HepG2 (cell line): ENCODE results near the gene ZBTB2. TPM values are rescaled to one million over a fixed set of nuclear protein-coding genes. Genes with fewer than 3 reads are reported as not detected.

ENCODE experiments used
- ATAC-seq: fragments of 200-7000 bp; cut with Tn5 transposase; 3 replicates; pipeline ENCODE4 v1.9.1; 2020; ENCODE audit warnings: mild to moderate bottlenecking, moderate library complexity
- BruUV-seq: library from RNA; stranded (reverse); fragments of 400-500 nt; replicated peaks from 2 replicates; lab custom pipeline; 2021; lab: Mats Ljungman, UMichigan
- CTCF ChIA-PET: fragments of 300-600 bp; formaldehyde crosslinking; extraction: SDS; loops from one replicate; lab custom pipeline; 2021; ENCODE audit warnings: low total read pairs, inconsistent platforms, low intra/inter-chr PET ratio; lab: Yijun Ruan, JAX
- POLR2A ChIA-PET: fragments of 350-600 bp; sonication (Branson Sonifier 250); formaldehyde crosslinking; loops from one replicate; lab custom pipeline; 2020; ENCODE audit warnings: antibody characterized with exemption, inconsistent platforms; lab: Yijun Ruan, JAX
- DNase-seq: peaks from one replicate; pipeline ENCODE4 v3.0.0-alpha.2; 2015; ENCODE audit warnings: low spot score
- FAIRE-seq: peaks from 3 replicates; lab custom pipeline; 2011; peaks lifted over from hg19 to GRCh38; lab: Jason Lieb, UNC
- H2AFZ ChIP-seq: one replicate; pipeline ENCODE4 v1.6.1; 2011; ENCODE audit warnings: low read length, inconsistent platforms
- H3K27ac ChIP-seq: fragments of 300-600 bp; 3 replicates; pipeline ENCODE4 v1.8.0; 2011; ENCODE audit warnings: mixed run types, mild to moderate bottlenecking, mixed read lengths, low read length, inconsistent platforms; ENCODE audit not compliant: insufficient read depth; ENCODE audit errors: extremely low read length
- H3K27me3 ChIP-seq, 2 experiments: fragments of 200-600 bp in 1 of 2; 2 replicates in 1 of 2; 3 replicates in 1 of 2; pipeline versions ENCODE4 v1.6.0 to v1.8.0; 2011; ENCODE audit warnings: low read length in 2 of 2, mild to moderate bottlenecking in 2 of 2, moderate library complexity in 2 of 2, inconsistent platforms in 1 of 2; ENCODE audit not compliant: insufficient read depth in 2 of 2, control insufficient read depth in 1 of 2
- H3K36me3 ChIP-seq, 2 experiments: fragments of 200-600 bp in 1 of 2; replicated peaks in 1 of 2; 2 replicates in 1 of 2; 3 replicates in 1 of 2; pipeline versions ENCODE4 v1.5.1 to v1.8.0; 2011; ENCODE audit warnings: low read length in 2 of 2, inconsistent platforms in 1 of 2; ENCODE audit not compliant: insufficient read depth in 2 of 2, control insufficient read depth in 1 of 2
- H3K4me1 ChIP-seq: 2 replicates; pipeline ENCODE4 v1.5.1; 2012; ENCODE audit warnings: low read length, inconsistent platforms; ENCODE audit not compliant: insufficient read depth
- H3K4me2 ChIP-seq: 2 replicates; pipeline ENCODE4 v1.6.0; 2011; ENCODE audit warnings: low read depth, low read length, inconsistent platforms
- H3K4me3 ChIP-seq, 3 experiments: fragments of 200-600 bp in 1 of 3; sonication (generic), shearing (Covaris generic) in 1 of 3; replicated peaks in 1 of 3; 2 replicates each; pipeline ENCODE4 v1.5.1; 2011 to 2016; ENCODE audit warnings: low read length in 3 of 3, inconsistent platforms in 2 of 3, low read depth in 2 of 3, mild to moderate bottlenecking in 2 of 3, control low read depth in 1 of 3, mixed read lengths in 1 of 3; ENCODE audit not compliant: insufficient read depth in 1 of 3
- H3K79me2 ChIP-seq: one replicate; pipeline ENCODE4 v1.6.1; 2011; ENCODE audit warnings: low read length, inconsistent platforms; ENCODE audit not compliant: insufficient read depth
- H3K9ac ChIP-seq: 2 replicates; pipeline ENCODE4 v1.6.0; 2011; ENCODE audit warnings: mild to moderate bottlenecking, low read depth, low read length, inconsistent platforms; ENCODE audit not compliant: insufficient read depth
- H3K9me3 ChIP-seq: 2 replicates; pipeline ENCODE4 v1.5.1; 2012; ENCODE audit warnings: mild to moderate bottlenecking, low read length
- H4K20me1 ChIP-seq: 2 replicates; pipeline ENCODE4 v1.6.0; 2011; ENCODE audit warnings: inconsistent platforms, mild to moderate bottlenecking, low read length, moderate library complexity; ENCODE audit not compliant: insufficient read depth
- ATF2 ChIP-seq: sonication (generic); formaldehyde crosslinking; IDR thresholded peaks from 2 replicates; pipeline ENCODE4 v1.4.0; 2020; ENCODE audit warnings: missing genetic modification reagents
- ATF7 ChIP-seq, 2 experiments: fragments of 450-650 bp in 1 of 2; sonication (generic) in 1 of 2; formaldehyde crosslinking in 1 of 2; IDR thresholded peaks; 2 replicates each; pipeline versions ENCODE4 v1.4.0 to v1.6.1; 2016 to 2020; ENCODE audit warnings: antibody characterized with exemption in 1 of 2, mild to moderate bottlenecking in 1 of 2, missing genetic modification reagents in 1 of 2
- CBFB ChIP-seq: sonication (generic); formaldehyde crosslinking; IDR thresholded peaks from 2 replicates; pipeline ENCODE4 v1.4.0; 2020; ENCODE audit warnings: missing genetic modification reagents
- GABPB1 ChIP-seq: IDR thresholded peaks from 2 replicates; pipeline ENCODE4 v1.6.1; 2016; ENCODE audit warnings: mild to moderate bottlenecking, missing genetic modification reagents, moderate library complexity, missing compliant biosample characterization
- HNRNPK ChIP-seq: fragments of 200-400 bp; formaldehyde crosslinking; IDR thresholded peaks from 2 replicates; pipeline ENCODE4 v1.6.1; 2018; ENCODE audit warnings: low read length, low read depth, moderate library complexity, mild to moderate bottlenecking; ENCODE audit not compliant: poor library complexity, severe bottlenecking
- KDM2A ChIP-seq: sonication (generic); formaldehyde crosslinking; IDR thresholded peaks from 2 replicates; pipeline ENCODE4 v1.4.0; 2020; ENCODE audit warnings: low read depth, missing genetic modification reagents, borderline replicate concordance
- KMT2A ChIP-seq: sonication (generic); formaldehyde crosslinking; IDR thresholded peaks from 2 replicates; pipeline ENCODE4 v1.4.0; 2020; ENCODE audit warnings: missing genetic modification reagents
- MAFF ChIP-seq: IDR thresholded peaks from 2 replicates; pipeline ENCODE4 v1.6.1; 2011; ENCODE audit warnings: low read depth, low read length, improper control_type of control experiment
- MZF1 ChIP-seq: sonication (generic); formaldehyde crosslinking; IDR thresholded peaks from 2 replicates; pipeline ENCODE4 v1.8.1; 2023; ENCODE audit warnings: mild to moderate bottlenecking, missing genetic modification reagents, borderline replicate concordance
- SIN3B ChIP-seq: fragments of 150-350 bp; IDR thresholded peaks from 2 replicates; pipeline ENCODE4 v1.6.1; 2014; ENCODE audit warnings: low read length
- ZBTB3 ChIP-seq: sonication (generic); formaldehyde crosslinking; IDR thresholded peaks from 2 replicates; pipeline ENCODE4 v1.4.0; 2020; ENCODE audit warnings: low read depth, mild to moderate bottlenecking, moderate library complexity, missing genetic modification reagents, borderline replicate concordance
- ZNF530 ChIP-seq: sonication (generic); formaldehyde crosslinking; IDR thresholded peaks from 2 replicates; pipeline ENCODE4 v1.5.0; 2020; ENCODE audit warnings: low read depth, mild to moderate bottlenecking, missing genetic modification reagents
- ZNF615 ChIP-seq: sonication (generic); formaldehyde crosslinking; IDR thresholded peaks from 2 replicates; pipeline ENCODE4 v1.5.0; 2020; ENCODE audit warnings: mild to moderate bottlenecking, missing genetic modification reagents, borderline replicate concordance
- ZNF691 ChIP-seq: sonication (generic); formaldehyde crosslinking; IDR thresholded peaks from 2 replicates; pipeline ENCODE4 v1.4.0; 2020; ENCODE audit warnings: missing genetic modification reagents, low read depth, mild to moderate bottlenecking, borderline replicate concordance
- WGBS: methylation state at CpG from one replicate; pipeline ENCODE4 v1.1.6; 2017; ENCODE audit warnings: low lambda C conversion rate; 5-methylcytosine and 5-hydroxymethylcytosine counted together
- in situ Hi-C: cut with HindIII; loops from 2 replicates; pipeline ENCODE4 v1.10.0; 2017; ENCODE audit warnings: low pct_unique_long_range_greater_than_20kb; ENCODE audit not compliant: extremely low pct_ligation_motif_present
- intact Hi-C: fragments of 100-400 bp; cut with micrococcal nuclease; formaldehyde crosslinking; loops from one replicate; pipeline ENCODE4 v1.10.0; 2022; ENCODE audit not compliant: unreplicated experiment
- polyA plus RNA-seq, 8 experiments: library from polyadenylated mRNA; depleted of rRNA in 3 of 8; stranded (reverse) in 7 of 8; unstranded in 1 of 8; fragments of >200 nt; fragmentation: Illumina TruSeq in 4 of 8; extraction: Trizol in 4 of 8; gene quantifications; 2 replicates each; pipeline versions ENCODE4 v1.2.1 to v1.2.3, GENCODE V29; 2011 to 2016; ENCODE audit warnings: low read depth in 4 of 8, missing spikeins in 1 of 8, mixed read lengths in 1 of 8; ENCODE audit not compliant: insufficient read depth in 1 of 8
- total RNA-seq, 5 experiments: library from RNA; depleted of rRNA; stranded (reverse); fragments of >200 nt; fragmentation: Illumina TruSeq; extraction: Trizol; gene quantifications; 2 replicates each; pipeline ENCODE4 v1.2.3, GENCODE V29; 2016; ENCODE audit warnings: low read depth in 1 of 5
- TF ChIP-seq, protein P1 (sequence below): sonication (generic); formaldehyde crosslinking; IDR thresholded peaks from 2 replicates; pipeline ENCODE4 v1.4.0; 2020; ENCODE audit warnings: mild to moderate bottlenecking, missing genetic modification reagents
- TF ChIP-seq, protein P2 (sequence below): sonication (generic); formaldehyde crosslinking; conservative IDR thresholded peaks from 2 replicates; pipeline ENCODE4 v1.8.0; 2022; ENCODE audit warnings: missing genetic modification reagents

ZBTB2 gene
- total and polyA plus RNA-seq, 2 of the 13 experiments (the other 11 are each of a cell fraction or from before 2014, with no cell fraction given) = 15.4 to 22.8 TPM

- WGBS = 100% methylated on average over 3 of the region's 3 CpGs
- Histone ChIP-seq H3K36me3 (peaks cover 49 to 90% of the 10 kb centered on the region in 2 experiments), H4K20me1 (no peaks in the 10 kb centered on the region)
Observed at GRCh38 chr6:151412909-151413308, 21.6 kb upstream of the ZBTB2 start.

More at GRCh38 chr6:151412909-151413308, 21.6 kb upstream of the ZBTB2 start:
- Histone ChIP-seq H3K4me1 (no peaks in the 10 kb centered on the region), H2AFZ (no peak overlapping the region), H3K79me2 (no peaks in the 10 kb centered on the region), H3K9me3 (no peaks in the 10 kb centered on the region), H3K27ac (no peak overlapping the region), H3K27me3 (no peaks in the 10 kb centered on the region), H3K9ac (no peak overlapping the region), H3K4me2 (no peak overlapping the region), H3K4me3 (no peak overlapping the region)
- POLR2A ChIA-PET = no interaction called here
- ATAC-seq = no peak
- no TSS peak for BruUV-seq
- no peak for TF ChIP-seq ZNF530
- TF ChIP-seq MAFF = no peak
- no peak for TF ChIP-seq MZF1 (CRISPR knock-in tag)
- no peak for TF ChIP-seq ZNF691
- no peak for TF ChIP-seq ATF2 (CRISPR knock-in tag)
- no peak for TF ChIP-seq ATF7 (IDR thresholded peaks at IDR 0.05)
- TF ChIP-seq ATF7 (CRISPR knock-in tag; IDR thresholded peaks at IDR 0.05) = no peak
- no peak for TF ChIP-seq KDM2A (CRISPR knock-in tag)
- TF ChIP-seq CBFB = no peak
- TF ChIP-seq ZBTB3 (CRISPR knock-in tag) = no peak
- no peak for TF ChIP-seq KMT2A
- TF ChIP-seq GABPB1 = no peak
- TF ChIP-seq, protein P1, sequence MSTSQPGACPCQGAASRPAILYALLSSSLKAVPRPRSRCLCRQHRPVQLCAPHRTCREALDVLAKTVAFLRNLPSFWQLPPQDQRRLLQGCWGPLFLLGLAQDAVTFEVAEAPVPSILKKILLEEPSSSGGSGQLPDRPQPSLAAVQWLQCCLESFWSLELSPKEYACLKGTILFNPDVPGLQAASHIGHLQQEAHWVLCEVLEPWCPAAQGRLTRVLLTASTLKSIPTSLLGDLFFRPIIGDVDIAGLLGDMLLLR (CRISPR knock-in tag) = no peak
- no peak for TF ChIP-seq ZNF615 (CRISPR knock-in tag)
- no peak for TF ChIP-seq SIN3B
- TF ChIP-seq, protein P2, sequence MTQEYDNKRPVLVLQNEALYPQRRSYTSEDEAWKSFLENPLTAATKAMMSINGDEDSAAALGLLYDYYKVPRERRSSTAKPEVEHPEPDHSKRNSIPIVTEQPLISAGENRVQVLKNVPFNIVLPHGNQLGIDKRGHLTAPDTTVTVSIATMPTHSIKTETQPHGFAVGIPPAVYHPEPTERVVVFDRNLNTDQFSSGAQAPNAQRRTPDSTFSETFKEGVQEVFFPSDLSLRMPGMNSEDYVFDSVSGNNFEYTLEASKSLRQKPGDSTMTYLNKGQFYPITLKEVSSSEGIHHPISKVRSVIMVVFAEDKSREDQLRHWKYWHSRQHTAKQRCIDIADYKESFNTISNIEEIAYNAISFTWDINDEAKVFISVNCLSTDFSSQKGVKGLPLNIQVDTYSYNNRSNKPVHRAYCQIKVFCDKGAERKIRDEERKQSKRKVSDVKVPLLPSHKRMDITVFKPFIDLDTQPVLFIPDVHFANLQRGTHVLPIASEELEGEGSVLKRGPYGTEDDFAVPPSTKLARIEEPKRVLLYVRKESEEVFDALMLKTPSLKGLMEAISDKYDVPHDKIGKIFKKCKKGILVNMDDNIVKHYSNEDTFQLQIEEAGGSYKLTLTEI (CRISPR knock-in tag) = no peak
- TF ChIP-seq HNRNPK = no peak
- CTCF ChIA-PET = no interaction called here
- in situ Hi-C loops (loop anchor here (10.0 kb wide), 1 partner anchor 62 kb away; no protein-coding TSS in a partner anchor), intact Hi-C loops (no loop called here)
- FAIRE-seq = no peak
- DNase-seq = no peak
